ENCODE measurements around the gene OR10H5. TPM values are rescaled to one million over a fixed set of nuclear protein-coding genes. Genes with fewer than 3 reads are reported as not detected.

The OR10H5 gene
- total RNA-seq, 1 donor: not detected

- no peak overlapping the region for H3K4me3 ChIP-seq (ENCODE audit: low read depth, low read length)
- DNase-seq (ENCODE audit: low read depth): no peak
- TF ChIP-seq, protein P1, sequence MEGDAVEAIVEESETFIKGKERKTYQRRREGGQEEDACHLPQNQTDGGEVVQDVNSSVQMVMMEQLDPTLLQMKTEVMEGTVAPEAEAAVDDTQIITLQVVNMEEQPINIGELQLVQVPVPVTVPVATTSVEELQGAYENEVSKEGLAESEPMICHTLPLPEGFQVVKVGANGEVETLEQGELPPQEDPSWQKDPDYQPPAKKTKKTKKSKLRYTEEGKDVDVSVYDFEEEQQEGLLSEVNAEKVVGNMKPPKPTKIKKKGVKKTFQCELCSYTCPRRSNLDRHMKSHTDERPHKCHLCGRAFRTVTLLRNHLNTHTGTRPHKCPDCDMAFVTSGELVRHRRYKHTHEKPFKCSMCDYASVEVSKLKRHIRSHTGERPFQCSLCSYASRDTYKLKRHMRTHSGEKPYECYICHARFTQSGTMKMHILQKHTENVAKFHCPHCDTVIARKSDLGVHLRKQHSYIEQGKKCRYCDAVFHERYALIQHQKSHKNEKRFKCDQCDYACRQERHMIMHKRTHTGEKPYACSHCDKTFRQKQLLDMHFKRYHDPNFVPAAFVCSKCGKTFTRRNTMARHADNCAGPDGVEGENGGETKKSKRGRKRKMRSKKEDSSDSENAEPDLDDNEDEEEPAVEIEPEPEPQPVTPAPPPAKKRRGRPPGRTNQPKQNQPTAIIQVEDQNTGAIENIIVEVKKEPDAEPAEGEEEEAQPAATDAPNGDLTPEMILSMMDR (IDR thresholded peaks at IDR 0.05; ENCODE audit: insufficient read depth, low read depth, low read length): no peak
These were observed 62.9 kb downstream of the OR10H5 start for GRCh38 chr19:15850385-15850784.

Other genes with a start within 250 kb of the OR10H5 start
- gene CYP4F8, start 172.4 kb upstream of the OR10H5 start, total RNA-seq: under 0.01 TPM in 1 of 2 replicates, not detected in the other
- not detected in 2 replicates for gene CYP4F3, start 146.8 kb upstream of the OR10H5 start, total RNA-seq
- not detected in 2 replicates for gene CYP4F12, start 114.6 kb upstream of the OR10H5 start, total RNA-seq
- not detected in 2 replicates for gene OR10H2, start 59.6 kb upstream of the OR10H5 start, total RNA-seq
- not detected in 2 replicates for gene OR10H3, start 49.7 kb upstream of the OR10H5 start, total RNA-seq
- gene OR10H1, start 28.0 kb downstream of the OR10H5 start, total RNA-seq: not detected in 2 replicates
- gene CYP4F2, start 110.4 kb downstream of the OR10H5 start, total RNA-seq: not detected in 2 replicates
- not detected in 2 replicates for gene CYP4F11, start 146.9 kb downstream of the OR10H5 start, total RNA-seq
- gene OR10H4, start 161.3 kb downstream of the OR10H5 start, total RNA-seq: not detected in 2 replicates